ENCODE data around the gene NEK6.

The NEK6 gene

DNA sequence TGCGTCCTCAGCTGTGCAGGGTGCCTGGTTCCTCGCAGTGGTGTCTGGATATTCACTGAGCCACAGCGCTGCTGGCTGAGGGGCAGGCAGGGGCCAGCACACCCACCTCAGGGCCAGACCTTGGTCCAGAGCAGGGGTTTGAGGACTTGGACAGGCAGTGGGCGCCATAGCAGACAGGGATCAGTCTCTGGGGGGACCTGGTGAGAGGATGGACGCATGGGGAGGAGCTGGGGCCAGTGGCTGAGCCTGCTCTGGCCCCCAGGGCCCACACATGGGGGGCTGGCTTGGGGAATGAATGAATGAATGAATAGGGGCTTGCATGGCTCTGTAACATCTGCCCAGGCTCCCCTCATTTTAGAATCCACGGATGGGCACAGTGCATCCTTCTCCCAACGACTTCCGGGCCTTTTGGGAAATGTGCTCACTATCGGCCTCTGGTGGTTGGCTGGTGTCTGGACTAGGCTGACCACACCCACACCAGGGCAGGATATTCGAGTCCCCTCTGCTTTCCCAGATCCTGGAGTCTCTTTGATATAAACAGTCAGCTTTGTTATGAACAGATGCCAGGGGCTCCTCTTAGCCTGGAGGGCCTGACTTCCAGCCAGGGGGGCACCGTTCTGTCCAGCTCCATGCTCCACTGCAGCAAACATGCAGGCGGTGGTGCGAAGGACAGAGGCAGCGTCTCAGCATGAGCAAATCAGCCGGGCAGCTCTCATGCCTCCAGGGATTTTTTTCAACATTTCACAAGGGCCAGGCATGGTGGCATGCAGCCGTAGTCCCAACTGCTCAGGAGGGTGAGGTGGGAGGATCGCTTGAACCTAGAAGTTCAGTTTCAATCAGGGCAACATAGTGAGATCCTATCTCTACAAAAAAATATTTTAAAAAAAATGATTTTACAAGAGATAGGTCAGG is 62.6 kb downstream of the NEK6 start:
- no peaks in the 10 kb centered on the region for H3K27me3 ChIP-seq (ENCODE audit: low read depth, low read length)
- H3K4me1 ChIP-seq (ENCODE audit: low read length) = no peaks in the 10 kb centered on the region
- H3K4me3 ChIP-seq (ENCODE audit: low read length) = no peak overlapping the region
- H4K20me1 ChIP-seq (ENCODE audit: insufficient read depth, low read length) = peaks cover 20% of the 10 kb centered on the region
- H3K9me3 ChIP-seq (ENCODE audit: insufficient read depth, low read length) = no peaks in the 10 kb centered on the region
- no peak overlapping the region for H3K4me2 ChIP-seq (ENCODE audit: low read length)
- TF ChIP-seq, protein P1, sequence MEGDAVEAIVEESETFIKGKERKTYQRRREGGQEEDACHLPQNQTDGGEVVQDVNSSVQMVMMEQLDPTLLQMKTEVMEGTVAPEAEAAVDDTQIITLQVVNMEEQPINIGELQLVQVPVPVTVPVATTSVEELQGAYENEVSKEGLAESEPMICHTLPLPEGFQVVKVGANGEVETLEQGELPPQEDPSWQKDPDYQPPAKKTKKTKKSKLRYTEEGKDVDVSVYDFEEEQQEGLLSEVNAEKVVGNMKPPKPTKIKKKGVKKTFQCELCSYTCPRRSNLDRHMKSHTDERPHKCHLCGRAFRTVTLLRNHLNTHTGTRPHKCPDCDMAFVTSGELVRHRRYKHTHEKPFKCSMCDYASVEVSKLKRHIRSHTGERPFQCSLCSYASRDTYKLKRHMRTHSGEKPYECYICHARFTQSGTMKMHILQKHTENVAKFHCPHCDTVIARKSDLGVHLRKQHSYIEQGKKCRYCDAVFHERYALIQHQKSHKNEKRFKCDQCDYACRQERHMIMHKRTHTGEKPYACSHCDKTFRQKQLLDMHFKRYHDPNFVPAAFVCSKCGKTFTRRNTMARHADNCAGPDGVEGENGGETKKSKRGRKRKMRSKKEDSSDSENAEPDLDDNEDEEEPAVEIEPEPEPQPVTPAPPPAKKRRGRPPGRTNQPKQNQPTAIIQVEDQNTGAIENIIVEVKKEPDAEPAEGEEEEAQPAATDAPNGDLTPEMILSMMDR (IDR thresholded peaks at IDR 0.05; ENCODE audit: low read depth, low read length) = peak; percentile 74
- no peak for TF ChIP-seq EZH2phosphoT487 (IDR thresholded peaks at IDR 0.05; ENCODE audit: low read depth)
- no peak overlapping the region for H3K27ac ChIP-seq (ENCODE audit: low read length)
- H3K79me2 ChIP-seq (ENCODE audit: low read length) = peaks cover 15% of the 10 kb centered on the region; the same call in 1 of the 2 replicates
- no peak overlapping the region for H2AFZ ChIP-seq (ENCODE audit: low read depth, low read length)
- no peak overlapping the region for H3K9ac ChIP-seq (ENCODE audit: low read length)
- peaks cover 70% of the 10 kb centered on the region for H3K36me3 ChIP-seq (replicated peaks; ENCODE audit: low read depth, low read length)

DNA sequence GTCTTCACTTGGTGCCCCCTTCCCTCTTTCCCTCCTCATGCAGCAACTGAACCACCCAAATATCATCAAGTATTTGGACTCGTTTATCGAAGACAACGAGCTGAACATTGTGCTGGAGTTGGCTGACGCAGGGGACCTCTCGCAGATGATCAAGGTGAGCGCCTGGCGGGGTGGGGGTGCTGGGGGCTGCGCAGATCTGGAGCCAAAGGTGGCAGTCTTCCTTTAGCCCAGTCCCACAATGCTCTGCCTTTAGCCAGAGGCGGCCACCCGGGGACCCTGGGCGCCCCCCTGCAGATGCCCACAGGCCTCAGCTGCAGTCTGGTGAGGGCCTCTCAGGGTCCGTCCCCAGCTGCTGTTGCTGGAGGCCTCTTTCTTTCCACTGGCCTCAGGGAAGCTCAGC is 63.7 kb downstream of the NEK6 start:
- H4K20me1 ChIP-seq (ENCODE audit: insufficient read depth, low read length) = peaks cover 16% of the 10 kb centered on the region
- peaks cover 67% of the 10 kb centered on the region for H3K36me3 ChIP-seq (replicated peaks; ENCODE audit: low read depth, low read length)
- H3K79me2 ChIP-seq (ENCODE audit: low read length) = peaks cover 15% of the 10 kb centered on the region; the same call in 1 of the 2 replicates
- no peak overlapping the region for H3K27ac ChIP-seq (ENCODE audit: low read length)
- no peak overlapping the region for H2AFZ ChIP-seq (ENCODE audit: low read depth, low read length)
- H3K9ac ChIP-seq (ENCODE audit: low read length) = no peak overlapping the region
- H3K4me2 ChIP-seq (ENCODE audit: low read length) = no peak overlapping the region
- TF ChIP-seq, protein P1 (IDR thresholded peaks at IDR 0.05; ENCODE audit: low read depth, low read length) = no peak
- TF ChIP-seq EZH2phosphoT487 (IDR thresholded peaks at IDR 0.05; ENCODE audit: low read depth) = no peak
- H3K4me1 ChIP-seq (ENCODE audit: low read length) = no peaks in the 10 kb centered on the region
- H3K27me3 ChIP-seq (ENCODE audit: low read depth, low read length) = no peaks in the 10 kb centered on the region
- H3K9me3 ChIP-seq (ENCODE audit: insufficient read depth, low read length) = no peaks in the 10 kb centered on the region
- no peak overlapping the region for H3K4me3 ChIP-seq (ENCODE audit: low read length)

DNA sequence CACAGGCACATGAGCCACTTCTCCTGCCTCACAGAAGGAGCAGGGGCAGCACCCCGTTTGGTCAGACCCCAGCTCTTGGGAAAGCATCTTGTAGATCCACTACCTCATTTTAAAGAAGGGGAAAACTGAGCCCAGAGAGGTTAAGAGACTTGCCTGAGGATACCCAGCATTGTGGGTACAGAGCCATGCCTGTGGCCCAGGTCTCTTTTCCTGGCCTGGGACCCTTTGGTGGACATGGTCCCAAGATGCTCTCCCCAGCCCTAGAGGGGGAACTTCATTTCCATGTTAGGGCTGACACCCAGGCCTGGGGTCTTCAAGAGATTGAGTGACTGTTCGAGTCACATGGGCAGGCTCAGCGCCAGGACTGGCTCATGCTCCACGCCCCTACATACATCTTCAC is 64.2 kb downstream of the NEK6 start:
- Histone ChIP-seq H3K79me2 (ENCODE audit: low read length) (peaks cover 15% of the 10 kb centered on the region; the same call in 1 of the 2 replicates), H3K27me3 (ENCODE audit: low read depth, low read length) (no peaks in the 10 kb centered on the region), H3K9ac (ENCODE audit: low read length) (no peak overlapping the region), H4K20me1 (ENCODE audit: insufficient read depth, low read length) (peaks cover 16% of the 10 kb centered on the region), H3K4me1 (ENCODE audit: low read length) (no peaks in the 10 kb centered on the region), H3K9me3 (ENCODE audit: insufficient read depth, low read length) (no peaks in the 10 kb centered on the region), H3K4me3 (ENCODE audit: low read length) (no peak overlapping the region), H3K4me2 (ENCODE audit: low read length) (no peak overlapping the region), H2AFZ (ENCODE audit: low read depth, low read length) (no peak overlapping the region), H3K36me3 (replicated peaks; ENCODE audit: low read depth, low read length) (peaks cover 67% of the 10 kb centered on the region), H3K27ac (ENCODE audit: low read length) (no peak overlapping the region)
- no peak for TF ChIP-seq EZH2phosphoT487 (IDR thresholded peaks at IDR 0.05; ENCODE audit: low read depth)
- TF ChIP-seq, protein P1 (IDR thresholded peaks at IDR 0.05; ENCODE audit: low read depth, low read length) = no peak

DNA sequence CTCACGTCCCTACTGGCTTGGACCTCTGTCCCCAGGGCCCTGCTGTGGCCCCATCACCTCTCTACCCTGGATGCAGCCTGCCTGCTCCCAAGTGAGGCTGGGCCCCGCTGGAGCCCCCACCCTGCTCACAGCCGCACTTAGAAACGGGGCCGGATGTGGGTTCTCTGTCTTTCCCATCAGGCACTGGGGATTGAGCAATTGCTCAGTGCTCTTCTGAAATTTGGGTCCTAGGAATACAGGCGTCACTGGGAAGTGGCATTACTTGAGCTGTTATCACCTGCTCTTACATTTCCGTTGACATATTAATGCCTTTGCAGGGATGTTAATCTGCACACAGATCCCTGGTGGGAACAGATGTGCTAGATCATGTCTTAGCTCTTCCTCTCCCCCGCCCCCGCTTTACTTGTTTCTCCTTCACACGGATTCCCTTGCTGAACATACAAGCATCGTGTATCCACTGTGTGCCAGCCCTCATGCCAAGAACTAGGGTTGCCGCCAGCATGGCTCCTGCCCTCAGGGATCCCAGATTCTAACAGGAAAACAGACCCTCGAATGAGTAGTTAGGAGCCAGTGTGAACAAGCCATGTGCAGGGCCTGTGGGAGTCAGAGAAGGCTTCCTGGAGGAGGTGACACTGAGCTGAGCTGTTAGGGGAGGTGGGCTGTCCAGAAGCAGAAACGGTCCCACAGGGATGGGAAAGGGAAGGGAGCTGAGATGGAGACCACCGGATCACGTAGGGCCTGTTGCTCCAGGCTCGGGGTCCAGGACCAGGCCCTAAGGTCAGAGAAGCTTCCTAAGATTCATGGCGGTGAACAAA is 65.1 kb downstream of the NEK6 start:
- H2AFZ ChIP-seq (ENCODE audit: low read depth, low read length) = no peak overlapping the region
- peaks cover 14% of the 10 kb centered on the region; the same call in 1 of the 2 replicates for H3K79me2 ChIP-seq (ENCODE audit: low read length)
- TF ChIP-seq, protein P1 (IDR thresholded peaks at IDR 0.05; ENCODE audit: low read depth, low read length) = no peak
- no peak for TF ChIP-seq EZH2phosphoT487 (IDR thresholded peaks at IDR 0.05; ENCODE audit: low read depth)
- no peak overlapping the region for H3K4me2 ChIP-seq (ENCODE audit: low read length)
- no peak overlapping the region for H3K27ac ChIP-seq (ENCODE audit: low read length)
- H3K9me3 ChIP-seq (ENCODE audit: insufficient read depth, low read length) = no peaks in the 10 kb centered on the region
- H4K20me1 ChIP-seq (ENCODE audit: insufficient read depth, low read length) = peaks cover 16% of the 10 kb centered on the region
- no peaks in the 10 kb centered on the region for H3K4me1 ChIP-seq (ENCODE audit: low read length)
- no peak overlapping the region for H3K9ac ChIP-seq (ENCODE audit: low read length)
- no peaks in the 10 kb centered on the region for H3K27me3 ChIP-seq (ENCODE audit: low read depth, low read length)
- H3K4me3 ChIP-seq (ENCODE audit: low read length) = no peak overlapping the region
- peaks cover 72% of the 10 kb centered on the region for H3K36me3 ChIP-seq (replicated peaks; ENCODE audit: low read depth, low read length)
